ENCODE data around the gene MPPED1. TPM values are rescaled to one million over a fixed set of nuclear protein-coding genes. Genes with fewer than 3 reads are reported as not detected.

Gene MPPED1
- total RNA-seq, 3 donors from 2014 or later: 0.17 TPM; not detected in 2

DNA sequence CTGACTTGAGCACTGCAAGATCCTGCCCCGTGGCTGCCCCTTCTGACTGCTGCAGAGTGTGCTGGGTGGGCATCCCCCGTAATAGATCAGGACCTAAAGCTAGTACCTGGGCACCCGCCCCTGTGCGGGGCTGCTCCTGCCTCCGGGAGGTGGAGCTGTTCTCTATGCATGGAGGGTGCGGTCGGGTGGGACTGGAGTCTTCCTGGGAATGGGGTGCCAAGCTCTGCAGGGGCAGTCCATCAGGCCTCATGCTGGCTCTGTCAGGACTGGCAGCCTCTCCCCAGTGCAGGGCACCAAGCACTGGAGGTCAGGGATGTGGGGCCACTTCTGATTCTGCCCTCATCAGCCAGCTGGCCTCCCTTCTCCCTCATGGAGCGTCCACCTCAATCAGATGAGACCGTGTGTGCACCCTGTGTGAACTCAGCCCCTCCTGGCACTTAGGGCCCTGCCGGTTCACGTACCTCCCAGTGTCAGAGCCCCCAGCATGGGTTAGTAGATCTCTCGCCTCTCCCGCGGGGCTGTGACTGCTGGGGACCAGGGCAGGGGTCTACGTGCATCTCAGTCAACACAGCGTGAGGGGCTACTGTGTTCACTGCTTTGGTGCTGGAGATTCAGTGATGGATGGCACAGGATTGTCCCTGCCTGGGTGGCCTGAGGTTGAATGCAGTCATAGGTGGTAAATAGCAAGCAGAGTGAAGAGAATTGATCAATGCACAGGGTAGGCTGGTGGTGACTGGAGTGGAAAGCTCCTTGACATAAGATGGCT lies 30.8 kb downstream of the MPPED1 start:
- no peak for DNase-seq
- TF ChIP-seq, protein P1, sequence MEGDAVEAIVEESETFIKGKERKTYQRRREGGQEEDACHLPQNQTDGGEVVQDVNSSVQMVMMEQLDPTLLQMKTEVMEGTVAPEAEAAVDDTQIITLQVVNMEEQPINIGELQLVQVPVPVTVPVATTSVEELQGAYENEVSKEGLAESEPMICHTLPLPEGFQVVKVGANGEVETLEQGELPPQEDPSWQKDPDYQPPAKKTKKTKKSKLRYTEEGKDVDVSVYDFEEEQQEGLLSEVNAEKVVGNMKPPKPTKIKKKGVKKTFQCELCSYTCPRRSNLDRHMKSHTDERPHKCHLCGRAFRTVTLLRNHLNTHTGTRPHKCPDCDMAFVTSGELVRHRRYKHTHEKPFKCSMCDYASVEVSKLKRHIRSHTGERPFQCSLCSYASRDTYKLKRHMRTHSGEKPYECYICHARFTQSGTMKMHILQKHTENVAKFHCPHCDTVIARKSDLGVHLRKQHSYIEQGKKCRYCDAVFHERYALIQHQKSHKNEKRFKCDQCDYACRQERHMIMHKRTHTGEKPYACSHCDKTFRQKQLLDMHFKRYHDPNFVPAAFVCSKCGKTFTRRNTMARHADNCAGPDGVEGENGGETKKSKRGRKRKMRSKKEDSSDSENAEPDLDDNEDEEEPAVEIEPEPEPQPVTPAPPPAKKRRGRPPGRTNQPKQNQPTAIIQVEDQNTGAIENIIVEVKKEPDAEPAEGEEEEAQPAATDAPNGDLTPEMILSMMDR (IDR thresholded peaks at IDR 0.05): no peak
- H3K4me3 ChIP-seq: no peak overlapping the region
- intact Hi-C loops (cut with DNase I, micrococcal nuclease): no loop called here
- no peaks in the 10 kb centered on the region for H3K36me3 ChIP-seq (ENCODE audit: low read depth)
- H3K9me3 ChIP-seq: no peaks in the 10 kb centered on the region
- no peak for ATAC-seq
- H3K4me1 ChIP-seq (ENCODE audit: low read depth): no peaks in the 10 kb centered on the region

DNA sequence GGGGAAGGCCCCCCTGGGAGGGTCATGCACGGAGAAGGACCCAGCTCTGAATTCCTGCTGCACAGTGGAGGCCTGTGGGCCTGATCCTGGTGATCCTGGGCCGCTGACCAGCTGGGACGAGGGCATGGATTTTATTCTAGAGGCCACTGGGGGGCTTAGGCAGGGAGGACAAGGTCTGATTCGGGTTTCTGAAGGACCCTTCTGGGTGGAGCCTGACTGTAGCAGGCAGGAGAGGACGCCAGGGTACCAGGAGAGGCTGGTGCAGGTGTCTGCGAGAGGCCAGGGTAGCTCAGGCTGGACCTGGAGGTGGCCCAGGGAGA lies 31.3 kb downstream of the MPPED1 start:
- Histone ChIP-seq H3K4me1 (ENCODE audit: low read depth) (no peaks in the 10 kb centered on the region), H3K9me3 (no peaks in the 10 kb centered on the region), H3K36me3 (ENCODE audit: low read depth) (no peaks in the 10 kb centered on the region), H3K4me3 (no peak overlapping the region)
- TF ChIP-seq, protein P1 (IDR thresholded peaks at IDR 0.05): no peak
- intact Hi-C loops (cut with DNase I, micrococcal nuclease): no loop called here
- ATAC-seq (no peak), DNase-seq (no peak)

DNA sequence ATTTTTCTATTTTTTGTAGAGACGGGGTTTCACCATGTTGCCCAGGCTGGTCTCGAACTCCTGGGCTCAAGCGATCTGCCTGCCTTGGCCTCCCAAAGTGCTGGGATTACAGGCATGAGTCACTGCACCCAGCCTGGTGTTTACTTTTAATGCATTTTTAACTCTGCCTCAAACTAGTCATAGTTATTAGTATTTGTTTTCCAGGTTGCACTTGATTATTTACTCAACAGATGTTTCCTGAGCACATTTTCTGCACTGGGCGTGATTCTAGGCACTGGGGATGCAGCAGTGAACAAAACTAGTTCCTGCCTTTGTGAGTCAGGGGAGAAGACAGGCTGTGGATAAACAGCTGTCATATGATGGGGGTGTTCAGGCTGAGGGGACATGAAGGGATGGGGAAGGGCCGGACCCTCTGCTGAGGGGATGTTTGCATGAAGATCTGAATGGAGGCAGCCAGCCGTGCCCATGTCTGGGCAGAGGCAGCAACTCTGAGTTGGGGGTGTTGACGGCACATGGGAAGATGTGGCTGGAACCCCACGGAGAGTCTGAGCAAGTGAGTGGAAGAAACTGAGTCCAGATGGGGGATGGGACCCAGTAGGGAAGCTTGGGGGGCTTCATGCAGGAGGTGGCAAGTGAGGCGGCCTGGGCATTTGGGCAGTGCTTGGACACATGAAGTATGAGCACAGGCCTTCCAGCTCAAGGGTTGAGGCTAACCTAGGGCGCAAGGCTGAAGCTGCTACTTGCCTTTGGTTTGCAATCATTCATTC lies 34.4 kb downstream of the MPPED1 start:
- no peaks in the 10 kb centered on the region for H3K9me3 ChIP-seq
- DNase-seq (no peak), ATAC-seq (no peak)
- no peak overlapping the region for H3K4me3 ChIP-seq
- H3K36me3 ChIP-seq (ENCODE audit: low read depth): no peaks in the 10 kb centered on the region
- TF ChIP-seq, protein P1 (IDR thresholded peaks at IDR 0.05): no peak
- H3K4me1 ChIP-seq (ENCODE audit: low read depth): no peaks in the 10 kb centered on the region
- intact Hi-C loops (cut with DNase I, micrococcal nuclease): no loop called here

DNA sequence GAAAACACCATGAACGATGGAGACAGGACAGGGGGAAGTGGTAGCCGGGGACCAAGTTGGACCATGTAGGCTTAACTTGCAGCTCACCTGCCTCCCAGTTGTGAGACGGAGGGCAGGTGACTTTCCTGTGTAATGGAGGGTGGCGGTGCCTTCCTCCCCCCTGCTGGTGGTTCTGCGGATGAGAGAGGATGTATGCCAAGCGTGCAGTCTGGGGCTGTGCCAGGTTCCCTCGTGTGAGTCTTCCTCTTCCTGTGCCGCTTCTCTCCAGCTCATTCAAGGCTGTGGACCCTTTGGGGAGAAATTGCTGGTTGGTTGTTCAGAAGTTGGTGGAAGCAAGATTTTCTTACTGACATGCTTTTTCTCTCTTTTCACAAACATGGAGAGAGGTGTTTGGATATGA lies 35.1 kb downstream of the MPPED1 start:
- Histone ChIP-seq H3K36me3 (ENCODE audit: low read depth) (no peaks in the 10 kb centered on the region), H3K4me3 (no peak overlapping the region), H3K4me1 (ENCODE audit: low read depth) (no peaks in the 10 kb centered on the region), H3K9me3 (no peaks in the 10 kb centered on the region)
- ATAC-seq (no peak), DNase-seq (no peak)
- TF ChIP-seq, protein P1 (IDR thresholded peaks at IDR 0.05): no peak
- intact Hi-C loops (cut with DNase I, micrococcal nuclease): no loop called here

DNA sequence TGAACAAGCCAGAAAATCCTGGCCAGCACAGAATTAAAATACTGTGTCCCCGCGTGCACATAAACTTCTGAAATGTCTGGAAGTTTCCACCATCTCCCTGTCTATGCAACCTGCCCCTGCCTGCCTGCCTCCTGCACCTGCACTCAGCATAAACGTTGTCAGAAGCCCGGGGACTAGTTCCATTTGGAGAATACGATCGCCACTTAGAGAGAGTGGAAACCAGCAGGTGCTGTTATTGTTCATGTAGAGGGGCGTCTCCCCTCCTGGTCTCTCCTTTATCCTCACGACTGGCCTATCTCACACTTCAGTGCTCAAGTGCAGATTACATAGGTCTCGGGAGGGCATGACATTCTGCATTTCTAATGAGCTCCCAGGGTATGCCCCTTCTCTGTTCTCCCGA lies 35.6 kb downstream of the MPPED1 start:
- DNase-seq (no peak), ATAC-seq (no peak)
- Histone ChIP-seq H3K36me3 (ENCODE audit: low read depth) (no peaks in the 10 kb centered on the region), H3K4me3 (no peak overlapping the region), H3K9me3 (no peaks in the 10 kb centered on the region), H3K4me1 (ENCODE audit: low read depth) (no peaks in the 10 kb centered on the region)
- intact Hi-C loops (cut with DNase I, micrococcal nuclease): no loop called here
- TF ChIP-seq, protein P1 (IDR thresholded peaks at IDR 0.05): no peak
